HG03460 (cell line): ENCODE data around the gene CCN2.

Experiments used
- ATAC-seq: cut with Tn5 transposase; IDR thresholded peaks from one replicate; pipeline ENCODE4 v1.9.1; 2021; ENCODE audit not compliant: unreplicated experiment

Gene CCN2

GRCh38 chr6:131967948-131968347, 16.8 kb upstream of the CCN2 start:
- ATAC-seq: no peak

DNA sequence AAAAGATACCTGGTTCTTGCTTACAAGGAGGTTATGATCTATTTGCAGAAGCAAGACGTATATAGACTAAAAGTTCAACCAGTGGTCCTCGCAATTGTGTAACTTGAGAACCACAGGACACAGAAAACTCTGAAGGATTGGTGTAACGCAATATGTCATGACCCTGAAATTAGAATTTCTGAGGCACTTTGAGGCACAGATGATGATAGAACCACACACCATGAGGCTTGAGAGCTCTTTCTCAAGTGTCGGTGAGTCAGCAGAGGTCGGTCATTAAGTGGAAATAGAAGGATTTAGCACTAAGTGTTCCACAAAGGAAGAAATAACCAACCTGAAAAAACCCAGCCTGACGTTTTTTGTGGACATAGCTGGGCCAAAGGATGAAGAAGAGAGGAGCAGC, 15.3 kb upstream of the CCN2 start:
- no peak for ATAC-seq

DNA sequence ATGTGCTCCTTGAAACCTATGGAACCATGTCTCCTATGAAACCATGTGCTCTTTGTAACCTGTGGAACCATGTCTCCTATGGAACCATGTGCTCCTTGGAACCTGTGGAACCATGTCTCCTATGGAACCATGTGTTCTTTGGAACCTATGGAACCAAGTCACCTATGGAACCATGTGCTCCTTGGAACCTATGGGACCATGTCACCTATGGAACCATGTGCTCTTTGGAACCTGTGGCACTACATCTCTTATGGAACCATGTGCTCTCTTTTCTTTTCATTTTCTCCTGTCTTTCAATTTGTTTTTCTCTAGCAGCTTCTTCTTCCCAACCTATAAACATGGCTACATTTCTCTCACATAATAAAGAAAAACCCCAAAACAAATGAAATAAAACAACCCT, 11.9 kb upstream of the CCN2 start:
- ATAC-seq: no peak

GRCh38 chr6:131960371-131961133, 9.4 kb upstream of the CCN2 start:
- no peak for ATAC-seq

DNA sequence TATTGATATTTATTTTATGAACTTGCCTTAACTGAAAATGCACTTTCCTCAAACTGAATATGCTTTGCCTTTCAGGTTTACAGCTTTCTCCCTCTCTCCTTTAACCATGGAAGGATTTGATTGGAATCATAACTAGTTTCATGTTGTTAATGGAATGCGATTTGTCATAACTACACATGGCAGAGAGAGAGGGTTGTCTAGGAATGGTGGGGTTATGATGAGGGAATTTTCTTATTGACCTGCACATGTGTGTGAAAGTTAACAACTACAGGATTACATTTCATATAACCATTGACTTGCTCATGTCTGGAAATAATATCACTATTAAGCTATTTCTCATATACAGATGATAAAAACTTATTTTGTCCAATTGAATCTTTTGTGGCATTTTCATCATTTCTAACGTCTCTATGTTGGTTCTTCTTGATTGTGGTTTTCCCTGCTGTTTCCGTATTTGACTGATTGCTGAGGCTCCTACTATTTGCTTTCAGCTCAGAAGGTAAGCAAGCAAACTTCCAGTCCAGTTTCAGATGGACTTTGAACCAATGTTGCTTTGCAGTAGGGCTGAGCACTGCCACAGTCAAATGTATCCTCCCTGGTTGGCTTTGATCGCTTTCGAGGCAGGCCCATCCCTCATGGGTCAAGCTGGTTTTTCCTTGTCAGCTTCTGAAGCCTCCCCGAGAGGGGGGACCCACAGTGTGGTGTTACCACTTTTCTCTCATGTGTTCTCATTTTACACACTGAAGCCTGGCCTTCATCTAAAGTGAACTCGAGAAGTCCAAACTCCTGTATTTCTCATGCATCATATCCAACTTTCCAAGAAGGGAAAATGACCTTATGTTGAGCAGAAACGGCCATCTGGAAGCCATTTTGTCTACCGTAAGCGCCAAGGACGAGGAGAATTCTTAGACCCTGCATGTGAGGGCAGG, 7.6 kb upstream of the CCN2 start:
- ATAC-seq: no peak

- no peak for ATAC-seq
Observed at GRCh38 chr6:131958095-131958494, 6.9 kb upstream of the CCN2 start.

- ATAC-seq: no peak
Observed at GRCh38 chr6:131955876-131956275, 4.7 kb upstream of the CCN2 start.

DNA sequence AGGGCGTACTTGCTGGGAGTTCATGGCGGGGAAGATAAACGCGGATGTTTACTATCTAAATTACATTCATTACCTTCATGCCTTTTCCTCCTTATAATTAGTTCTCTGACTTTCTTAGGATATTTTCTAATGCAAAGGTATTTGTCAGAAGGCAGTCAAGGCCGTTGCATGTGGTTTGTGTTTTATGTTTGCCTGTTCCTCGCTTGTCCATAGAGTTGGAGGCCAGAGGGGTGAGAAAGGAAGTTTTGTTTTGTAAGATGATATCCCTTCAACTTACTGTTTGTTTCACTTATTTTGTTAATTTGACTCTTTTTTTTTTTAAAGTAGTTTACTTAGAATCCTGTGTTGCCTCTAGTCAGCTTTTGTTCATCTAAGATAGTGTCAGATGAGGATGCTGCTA, 4.0 kb upstream of the CCN2 start:
- ATAC-seq: no peak

DNA sequence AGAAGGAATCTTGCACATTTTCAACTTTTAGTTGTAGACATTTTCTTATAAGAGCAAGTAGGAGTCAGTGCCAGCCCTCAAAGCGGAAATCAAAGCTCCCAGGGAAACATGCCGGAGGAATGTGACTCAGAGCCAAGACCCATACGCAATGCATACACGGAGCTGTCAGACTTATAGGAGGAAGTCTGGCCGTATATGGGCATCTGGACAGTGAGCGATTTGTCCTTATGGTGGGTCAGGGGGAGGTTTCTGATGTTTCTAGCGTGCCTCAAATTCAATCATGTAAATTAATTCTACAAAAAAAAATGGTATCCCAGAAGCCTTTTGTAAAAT, 3.6 kb upstream of the CCN2 start:
- ATAC-seq: no peak

DNA sequence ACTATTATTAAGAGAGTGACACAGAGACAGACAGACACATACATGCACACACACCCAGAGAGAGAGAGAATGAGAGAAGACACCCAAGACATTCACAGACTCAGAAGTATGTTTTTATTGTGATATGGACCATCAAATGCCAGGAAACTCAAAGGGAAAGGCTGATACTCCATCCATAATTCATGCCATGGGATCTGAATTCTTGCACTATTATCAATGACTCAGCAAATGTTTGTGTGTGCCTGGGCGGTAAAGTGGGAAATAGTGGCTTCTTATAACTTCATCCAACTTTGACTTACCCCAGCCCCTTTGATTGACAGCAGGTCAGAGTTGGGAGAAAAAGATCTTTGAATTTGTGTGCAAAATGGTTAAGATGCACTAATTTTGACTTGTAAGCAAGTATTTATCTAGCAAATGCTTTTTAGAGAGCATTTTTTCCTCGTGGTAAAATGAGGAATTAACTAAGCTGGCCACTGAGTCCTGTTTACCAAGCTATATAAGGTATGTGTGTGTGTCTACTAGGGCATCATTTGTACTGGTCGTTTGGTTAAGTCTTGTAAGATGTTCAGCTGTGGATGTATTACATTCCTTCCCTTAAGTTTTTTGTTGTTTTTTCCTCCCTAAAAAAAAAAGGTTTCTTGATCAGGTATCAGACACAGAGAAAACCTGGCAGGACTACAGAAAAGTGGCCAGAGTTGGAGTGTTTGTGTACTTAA, 3.0 kb upstream of the CCN2 start:
- no peak for ATAC-seq

DNA sequence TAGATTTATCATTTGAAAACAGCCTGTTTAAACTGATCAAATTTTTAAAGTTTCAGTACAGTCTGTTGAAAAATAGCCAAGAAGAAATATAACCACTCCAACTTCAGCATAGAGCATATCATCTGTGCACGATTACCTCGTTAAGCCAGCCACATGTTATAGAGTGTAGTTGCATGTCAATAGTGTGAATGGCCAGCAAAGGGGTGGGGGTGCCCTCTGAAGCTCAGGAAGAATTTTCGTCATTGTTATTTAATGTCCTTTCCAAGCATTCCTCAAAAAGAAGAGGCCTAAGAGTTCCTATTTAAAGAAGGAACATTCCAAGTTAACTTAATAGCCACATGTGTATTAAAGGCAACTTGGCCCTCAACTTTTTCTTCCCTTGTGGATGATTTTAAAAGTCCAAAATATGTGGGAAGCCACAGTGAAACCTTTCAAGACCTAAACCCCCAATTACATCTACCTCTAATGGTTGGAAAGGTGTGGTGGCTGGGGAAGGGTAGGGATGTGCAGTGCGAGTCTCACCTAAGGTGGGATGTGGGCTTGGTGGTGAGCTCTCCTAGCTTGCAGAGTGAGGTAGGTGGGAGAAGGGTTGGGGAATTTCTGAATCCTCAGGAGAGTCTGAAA, 1.8 kb upstream of the CCN2 start:
- ATAC-seq: no peak

GRCh38 chr6:131951576-131952230, 531 bp upstream of the CCN2 start:
- ATAC-seq: no peak

- no peak for ATAC-seq
Observed at GRCh38 chr6:131949909-131950766, 1.0 kb downstream of the CCN2 start.

DNA sequence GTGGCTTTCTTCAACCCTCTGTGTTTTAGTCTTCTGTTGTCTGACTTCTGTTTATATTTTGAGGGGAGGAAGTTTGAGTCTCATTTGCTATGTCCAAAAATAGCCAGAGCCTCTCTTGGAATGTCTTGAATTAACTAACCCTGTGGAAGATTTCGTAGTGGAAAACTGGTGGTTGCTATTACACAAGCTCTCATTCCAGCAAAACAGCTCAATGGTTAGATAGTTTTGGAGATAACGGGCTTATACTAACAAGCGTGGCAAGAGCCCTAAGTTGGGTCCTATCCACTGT, 1.6 kb downstream of the CCN2 start:
- no peak for ATAC-seq

DNA sequence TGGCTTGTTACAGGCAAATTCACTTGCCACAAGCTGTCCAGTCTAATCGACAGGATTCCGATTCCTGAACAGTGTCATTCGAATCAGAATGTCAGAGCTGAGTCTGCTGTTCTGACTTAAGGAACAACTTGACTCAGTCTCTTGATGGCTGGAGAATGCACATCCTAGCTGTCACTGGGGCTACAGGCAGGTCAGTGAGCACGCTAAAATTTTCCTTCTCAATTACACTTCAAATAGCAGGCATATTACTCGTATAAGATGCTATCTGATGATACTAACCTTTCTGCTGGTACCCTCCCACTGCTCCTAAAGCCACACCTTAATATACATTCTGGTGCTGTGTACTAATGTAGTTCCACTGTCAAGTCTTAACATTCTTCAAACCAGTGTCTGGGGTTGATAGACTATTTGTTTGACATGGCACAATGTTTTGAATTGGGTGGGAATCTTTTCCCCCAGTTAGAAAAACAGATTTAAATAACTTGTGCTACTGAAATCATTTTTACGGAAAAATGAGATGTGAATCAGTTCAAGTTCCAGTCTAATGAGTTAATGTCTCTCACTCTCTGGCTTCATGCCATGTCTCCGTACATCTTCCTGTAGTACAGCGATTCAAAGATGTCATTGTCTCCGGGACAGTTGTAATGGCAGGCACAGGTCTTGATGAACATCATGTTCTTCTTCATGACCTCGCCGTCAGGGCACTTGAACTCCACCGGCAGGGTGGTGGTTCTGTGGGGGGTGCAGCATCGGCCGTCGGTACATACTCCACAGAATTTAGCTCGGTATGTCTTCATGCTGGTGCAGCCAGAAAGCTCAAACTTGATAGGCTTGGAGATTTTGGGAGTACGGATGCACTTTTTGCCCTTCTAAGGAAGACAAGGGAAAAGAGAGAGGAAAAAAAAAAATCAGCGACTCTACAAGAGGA, 2.2 kb downstream of the CCN2 start:
- ATAC-seq: no peak

GRCh38 chr6:131947986-131948661, 3.0 kb downstream of the CCN2 start:
- ATAC-seq: no peak

- no peak for ATAC-seq
Observed at GRCh38 chr6:131946992-131947955, 3.9 kb downstream of the CCN2 start.
